Neural progenitor cell (in vitro differentiated cells): ENCODE results near the gene PCCA. TPM values are rescaled to one million over a fixed set of nuclear protein-coding genes. Genes with fewer than 3 reads are reported as not detected.

Experiments used
- DNase-seq: peaks from one replicate; pipeline ENCODE4 v3.0.0-alpha.2; 2016; ENCODE audit warnings: low spot score
- H2AFZ ChIP-seq: fragments of 200-600 bp; sonication (generic); replicated peaks from 2 replicates; pipeline ENCODE4 v1.6.1; 2016; ENCODE audit warnings: antibody characterized with exemption
- H3F3A ChIP-seq: fragments of 200-600 bp; sonication (generic); 2 replicates; pipeline ENCODE4 v1.6.1; 2016; ENCODE audit warnings: antibody characterized with exemption, low read depth
- H3K27ac ChIP-seq: fragments of 200-600 bp; sonication (generic); 2 replicates; pipeline ENCODE4 v1.5.1; 2016; ENCODE audit warnings: mild to moderate bottlenecking
- H3K27me3 ChIP-seq: fragments of 200-600 bp; sonication (generic); 2 replicates; pipeline ENCODE4 v1.6.1; 2016; ENCODE audit warnings: mild to moderate bottlenecking, moderate library complexity
- H3K36me3 ChIP-seq: fragments of 200-600 bp; sonication (generic); 2 replicates; pipeline ENCODE4 v1.5.1; 2016
- H3K4me1 ChIP-seq: fragments of 200-600 bp; sonication (generic); 2 replicates; pipeline ENCODE4 v1.6.1; 2016; ENCODE audit warnings: mixed run types
- H3K4me2 ChIP-seq: fragments of 200-600 bp; sonication (generic); 2 replicates; pipeline ENCODE4 v1.6.1; 2016
- H3K4me3 ChIP-seq: fragments of 200-600 bp; sonication (generic); 2 replicates; pipeline ENCODE4 v1.5.1; 2016
- H3K79me2 ChIP-seq: fragments of 200-600 bp; sonication (generic); 2 replicates; pipeline ENCODE4 v1.6.1; 2016; ENCODE audit warnings: low read depth
- H3K9ac ChIP-seq: fragments of 200-600 bp; sonication (generic); 2 replicates; pipeline ENCODE4 v1.6.1; 2016
- H3K9me3 ChIP-seq: fragments of 200-600 bp; sonication (generic); 2 replicates; pipeline ENCODE4 v1.5.1; 2016; ENCODE audit warnings: low read depth
- H4K20me1 ChIP-seq: fragments of 200-600 bp; sonication (generic); 2 replicates; pipeline ENCODE4 v1.6.1; 2016; ENCODE audit warnings: low read depth
- H3K27ac Mint-ChIP-seq: 3 replicates; pipeline ENCODE4 v1.8.0; 2021; ENCODE audit warnings: mixed read lengths
- H3K27me3 Mint-ChIP-seq: 2 replicates; pipeline ENCODE4 v1.8.0; 2022; ENCODE audit warnings: low read depth, mild to moderate bottlenecking, inconsistent platforms, moderate library complexity, mixed read lengths; ENCODE audit not compliant: insufficient read depth
- H3K36me3 Mint-ChIP-seq: 3 replicates; pipeline ENCODE4 v1.8.0; 2021; ENCODE audit warnings: mixed read lengths
- H3K4me1 Mint-ChIP-seq: 3 replicates; pipeline ENCODE4 v1.8.0; 2021; ENCODE audit warnings: mixed read lengths
- H3K4me3 Mint-ChIP-seq: 3 replicates; pipeline ENCODE4 v1.8.0; 2021; ENCODE audit warnings: mild to moderate bottlenecking, moderate library complexity, mixed read lengths
- H3K9me3 Mint-ChIP-seq: 3 replicates; pipeline ENCODE4 v1.8.0; 2020; ENCODE audit warnings: mixed read lengths
- EZH2 ChIP-seq: fragments of 200-600 bp; sonication (generic); IDR thresholded peaks from 2 replicates; pipeline ENCODE4 v1.6.1; 2017; ENCODE audit warnings: antibody characterized with exemption, mild to moderate bottlenecking, moderate library complexity
- EZH2phosphoT487 ChIP-seq: fragments of 200-600 bp; sonication (generic); IDR thresholded peaks from 2 replicates; pipeline ENCODE4 v1.6.1; 2017; ENCODE audit warnings: antibody characterized with exemption
- total RNA-seq: library from RNA; depleted of rRNA; stranded (reverse); fragments of >200 nt; gene quantifications from 2 replicates; pipeline ENCODE4 v1.2.3, GENCODE V29; 2015; ENCODE audit warnings: low replicate concordance
- TF ChIP-seq, protein P1 (sequence below): fragments of 200-600 bp; sonication (generic); IDR thresholded peaks from 2 replicates; pipeline ENCODE4 v1.5.1; 2017; ENCODE audit warnings: antibody characterized with exemption, mild to moderate bottlenecking

PCCA gene
- total RNA-seq, 1 donor from 2014 or later: 60.6 TPM

- DNase-seq: no peak
- Histone ChIP-seq H3F3A (peaks cover 34% of the 10 kb centered on the region), H4K20me1 (no peaks in the 10 kb centered on the region), H3K4me3 (no peak overlapping the region), H3K4me2 (no peak overlapping the region), H3K9me3 (no peaks in the 10 kb centered on the region), H3K9ac (no peak overlapping the region), H3K36me3 (no peaks in the 10 kb centered on the region), H2AFZ (no peak overlapping the region), H3K4me1 (peaks cover 49% of the 10 kb centered on the region), H3K27me3 (no peaks in the 10 kb centered on the region), H3K79me2 (no peaks in the 10 kb centered on the region), H3K27ac (no peak overlapping the region)
- no peak overlapping the region for H3K27ac Mint-ChIP-seq
- TF ChIP-seq, protein P1, sequence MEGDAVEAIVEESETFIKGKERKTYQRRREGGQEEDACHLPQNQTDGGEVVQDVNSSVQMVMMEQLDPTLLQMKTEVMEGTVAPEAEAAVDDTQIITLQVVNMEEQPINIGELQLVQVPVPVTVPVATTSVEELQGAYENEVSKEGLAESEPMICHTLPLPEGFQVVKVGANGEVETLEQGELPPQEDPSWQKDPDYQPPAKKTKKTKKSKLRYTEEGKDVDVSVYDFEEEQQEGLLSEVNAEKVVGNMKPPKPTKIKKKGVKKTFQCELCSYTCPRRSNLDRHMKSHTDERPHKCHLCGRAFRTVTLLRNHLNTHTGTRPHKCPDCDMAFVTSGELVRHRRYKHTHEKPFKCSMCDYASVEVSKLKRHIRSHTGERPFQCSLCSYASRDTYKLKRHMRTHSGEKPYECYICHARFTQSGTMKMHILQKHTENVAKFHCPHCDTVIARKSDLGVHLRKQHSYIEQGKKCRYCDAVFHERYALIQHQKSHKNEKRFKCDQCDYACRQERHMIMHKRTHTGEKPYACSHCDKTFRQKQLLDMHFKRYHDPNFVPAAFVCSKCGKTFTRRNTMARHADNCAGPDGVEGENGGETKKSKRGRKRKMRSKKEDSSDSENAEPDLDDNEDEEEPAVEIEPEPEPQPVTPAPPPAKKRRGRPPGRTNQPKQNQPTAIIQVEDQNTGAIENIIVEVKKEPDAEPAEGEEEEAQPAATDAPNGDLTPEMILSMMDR: no peak
- TF ChIP-seq EZH2: no peak
- TF ChIP-seq EZH2phosphoT487: no peak
- peaks cover 63% of the 10 kb centered on the region for H3K4me1 Mint-ChIP-seq
- H3K4me3 Mint-ChIP-seq: no peak overlapping the region
- peaks cover 5% of the 10 kb centered on the region for H3K36me3 Mint-ChIP-seq
- H3K27me3 Mint-ChIP-seq: peaks cover 2% of the 10 kb centered on the region
- no peaks in the 10 kb centered on the region for H3K9me3 Mint-ChIP-seq
These were observed 428.2 kb downstream of the PCCA start for GRCh38 chr13:100517135-100517534.

GRCh38 chr13:100517728-100518127 lies 428.8 kb downstream of the PCCA start:
- no peaks in the 10 kb centered on the region for H3K9me3 Mint-ChIP-seq

GRCh38 chr13:100518394-100519062 lies 429.6 kb downstream of the PCCA start:
- H2AFZ ChIP-seq: no peak overlapping the region
- H3F3A ChIP-seq: peaks cover 23% of the 10 kb centered on the region
- H3K9me3 ChIP-seq: no peaks in the 10 kb centered on the region
- no peak overlapping the region for H3K27ac ChIP-seq
- Mint-ChIP-seq H3K27ac (peak overlapping the region; percentile 37), H3K27me3 (peaks cover 2% of the 10 kb centered on the region), H3K9me3 (no peaks in the 10 kb centered on the region), H3K4me1 (peaks cover 57% of the 10 kb centered on the region), H3K36me3 (peaks cover 6% of the 10 kb centered on the region), H3K4me3 (no peak overlapping the region)
- no peak for TF ChIP-seq EZH2
- TF ChIP-seq, protein P1: no peak
- no peak for TF ChIP-seq EZH2phosphoT487
- no peak overlapping the region for H3K9ac ChIP-seq
- H4K20me1 ChIP-seq: no peaks in the 10 kb centered on the region
- no peaks in the 10 kb centered on the region for H3K36me3 ChIP-seq
- no peaks in the 10 kb centered on the region for H3K79me2 ChIP-seq
- no peaks in the 10 kb centered on the region for H3K27me3 ChIP-seq
- no peak overlapping the region for H3K4me3 ChIP-seq
- H3K4me2 ChIP-seq: no peak overlapping the region
- H3K4me1 ChIP-seq: peaks cover 44% of the 10 kb centered on the region
- DNase-seq: no peak

More at GRCh38 chr13:100517728-100518127, 428.8 kb downstream of the PCCA start:
- Histone ChIP-seq H3K4me3 (no peak overlapping the region), H3K9me3 (no peaks in the 10 kb centered on the region), H3K27ac (no peak overlapping the region), H3K79me2 (no peaks in the 10 kb centered on the region), H2AFZ (no peak overlapping the region), H3K4me1 (peaks cover 52% of the 10 kb centered on the region), H3K9ac (no peak overlapping the region), H3K4me2 (no peak overlapping the region), H3F3A (peaks cover 31% of the 10 kb centered on the region), H3K36me3 (no peaks in the 10 kb centered on the region), H3K27me3 (no peaks in the 10 kb centered on the region), H4K20me1 (no peaks in the 10 kb centered on the region)
- DNase-seq: no peak
- Mint-ChIP-seq H3K36me3 (peaks cover 4% of the 10 kb centered on the region), H3K27ac (no peak overlapping the region), H3K4me3 (no peak overlapping the region), H3K27me3 (peaks cover 2% of the 10 kb centered on the region), H3K4me1 (peaks cover 61% of the 10 kb centered on the region)
- TF ChIP-seq EZH2 (no peak), EZH2phosphoT487 (no peak)
- TF ChIP-seq, protein P1: no peak
